Peyer's patch (tissue), 4 donors: ENCODE results near the gene AJAP1.

Experiments
- POLR2A ChIP-seq, 2 donors: fragments of 450-650 bp; IDR thresholded peaks; one replicate each; pipeline ENCODE4 v1.5.1; 2017; ENCODE audit warnings: antibody characterized with exemption in 2 of 2, mild to moderate bottlenecking in 2 of 2, moderate library complexity in 2 of 2
- TF ChIP-seq, protein P1 (sequence below), 6 experiments: fragments of 450-650 bp in 4 of 6; fragments of 200-600 bp in 2 of 6; sonication (generic) in 1 of 6; IDR thresholded peaks; one replicate each; pipeline ENCODE4 v1.5.1; 2017 to 2019; ENCODE audit warnings: antibody characterized with exemption in 6 of 6, mild to moderate bottlenecking in 3 of 6, moderate library complexity in 1 of 6

DNA sequence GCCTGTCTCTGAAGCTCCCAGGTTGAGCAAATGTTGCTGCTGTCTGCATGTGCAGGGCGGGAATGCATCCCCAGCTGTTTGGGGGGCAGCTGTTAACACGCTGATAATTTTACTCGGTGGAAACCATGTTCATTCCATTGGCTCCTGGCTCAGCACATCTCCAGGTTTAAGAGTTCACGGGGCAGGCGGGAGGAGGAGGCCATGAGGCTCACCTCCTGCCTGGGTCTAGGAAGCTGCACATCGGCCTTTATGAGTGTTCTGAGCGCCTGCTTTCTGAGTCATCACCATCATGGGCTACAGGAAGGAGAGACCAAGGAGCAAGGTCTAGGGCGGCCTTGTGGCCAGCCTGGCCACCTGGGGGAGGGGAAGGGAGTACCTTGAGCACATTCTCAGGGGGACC lies 29.7 kb downstream of the AJAP1 start:
- TF ChIP-seq, protein P1, sequence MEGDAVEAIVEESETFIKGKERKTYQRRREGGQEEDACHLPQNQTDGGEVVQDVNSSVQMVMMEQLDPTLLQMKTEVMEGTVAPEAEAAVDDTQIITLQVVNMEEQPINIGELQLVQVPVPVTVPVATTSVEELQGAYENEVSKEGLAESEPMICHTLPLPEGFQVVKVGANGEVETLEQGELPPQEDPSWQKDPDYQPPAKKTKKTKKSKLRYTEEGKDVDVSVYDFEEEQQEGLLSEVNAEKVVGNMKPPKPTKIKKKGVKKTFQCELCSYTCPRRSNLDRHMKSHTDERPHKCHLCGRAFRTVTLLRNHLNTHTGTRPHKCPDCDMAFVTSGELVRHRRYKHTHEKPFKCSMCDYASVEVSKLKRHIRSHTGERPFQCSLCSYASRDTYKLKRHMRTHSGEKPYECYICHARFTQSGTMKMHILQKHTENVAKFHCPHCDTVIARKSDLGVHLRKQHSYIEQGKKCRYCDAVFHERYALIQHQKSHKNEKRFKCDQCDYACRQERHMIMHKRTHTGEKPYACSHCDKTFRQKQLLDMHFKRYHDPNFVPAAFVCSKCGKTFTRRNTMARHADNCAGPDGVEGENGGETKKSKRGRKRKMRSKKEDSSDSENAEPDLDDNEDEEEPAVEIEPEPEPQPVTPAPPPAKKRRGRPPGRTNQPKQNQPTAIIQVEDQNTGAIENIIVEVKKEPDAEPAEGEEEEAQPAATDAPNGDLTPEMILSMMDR (IDR thresholded peaks at IDR 0.05) = no peak
- TF ChIP-seq POLR2A (IDR thresholded peaks at IDR 0.05) = no peak
